HepG2 (cell line): Measurements from ENCODE around the gene ZNF782. TPM values are rescaled to one million over a fixed set of nuclear protein-coding genes. Genes with fewer than 3 reads are reported as not detected.

Experiments used
- ATAC-seq: fragments of 200-7000 bp; cut with Tn5 transposase; 3 replicates; pipeline ENCODE4 v1.9.1; 2020; ENCODE audit warnings: mild to moderate bottlenecking, moderate library complexity
- BruUV-seq: library from RNA; stranded (reverse); fragments of 400-500 nt; replicated peaks from 2 replicates; lab custom pipeline; 2021; lab: Mats Ljungman, UMichigan
- CTCF ChIA-PET: fragments of 300-600 bp; formaldehyde crosslinking; extraction: SDS; loops from one replicate; lab custom pipeline; 2021; ENCODE audit warnings: low total read pairs, inconsistent platforms, low intra/inter-chr PET ratio; lab: Yijun Ruan, JAX
- POLR2A ChIA-PET: fragments of 350-600 bp; sonication (Branson Sonifier 250); formaldehyde crosslinking; loops from one replicate; lab custom pipeline; 2020; ENCODE audit warnings: antibody characterized with exemption, inconsistent platforms; lab: Yijun Ruan, JAX
- DNase-seq: peaks from one replicate; pipeline ENCODE4 v3.0.0-alpha.2; 2015; ENCODE audit warnings: low spot score
- FAIRE-seq: peaks from 3 replicates; lab custom pipeline; 2011; peaks lifted over from hg19 to GRCh38; lab: Jason Lieb, UNC
- H2AFZ ChIP-seq: one replicate; pipeline ENCODE4 v1.6.1; 2011; ENCODE audit warnings: low read length, inconsistent platforms
- H3K27ac ChIP-seq: fragments of 300-600 bp; 3 replicates; pipeline ENCODE4 v1.8.0; 2011; ENCODE audit warnings: mixed run types, mild to moderate bottlenecking, mixed read lengths, low read length, inconsistent platforms; ENCODE audit not compliant: insufficient read depth; ENCODE audit errors: extremely low read length
- H3K27me3 ChIP-seq, 2 experiments: fragments of 200-600 bp in 1 of 2; 2 replicates in 1 of 2; 3 replicates in 1 of 2; pipeline versions ENCODE4 v1.6.0 to v1.8.0; 2011; ENCODE audit warnings: low read length in 2 of 2, mild to moderate bottlenecking in 2 of 2, moderate library complexity in 2 of 2, inconsistent platforms in 1 of 2; ENCODE audit not compliant: insufficient read depth in 2 of 2, control insufficient read depth in 1 of 2
- H3K36me3 ChIP-seq, 2 experiments: fragments of 200-600 bp in 1 of 2; replicated peaks in 1 of 2; 2 replicates in 1 of 2; 3 replicates in 1 of 2; pipeline versions ENCODE4 v1.5.1 to v1.8.0; 2011; ENCODE audit warnings: low read length in 2 of 2, inconsistent platforms in 1 of 2; ENCODE audit not compliant: insufficient read depth in 2 of 2, control insufficient read depth in 1 of 2
- H3K4me1 ChIP-seq: 2 replicates; pipeline ENCODE4 v1.5.1; 2012; ENCODE audit warnings: low read length, inconsistent platforms; ENCODE audit not compliant: insufficient read depth
- H3K4me2 ChIP-seq: 2 replicates; pipeline ENCODE4 v1.6.0; 2011; ENCODE audit warnings: low read depth, low read length, inconsistent platforms
- H3K4me3 ChIP-seq, 3 experiments: fragments of 200-600 bp in 1 of 3; sonication (generic), shearing (Covaris generic) in 1 of 3; replicated peaks in 1 of 3; 2 replicates each; pipeline ENCODE4 v1.5.1; 2011 to 2016; ENCODE audit warnings: low read length in 3 of 3, inconsistent platforms in 2 of 3, low read depth in 2 of 3, mild to moderate bottlenecking in 2 of 3, control low read depth in 1 of 3, mixed read lengths in 1 of 3; ENCODE audit not compliant: insufficient read depth in 1 of 3
- H3K79me2 ChIP-seq: one replicate; pipeline ENCODE4 v1.6.1; 2011; ENCODE audit warnings: low read length, inconsistent platforms; ENCODE audit not compliant: insufficient read depth
- H3K9ac ChIP-seq: 2 replicates; pipeline ENCODE4 v1.6.0; 2011; ENCODE audit warnings: mild to moderate bottlenecking, low read depth, low read length, inconsistent platforms; ENCODE audit not compliant: insufficient read depth
- H3K9me3 ChIP-seq: 2 replicates; pipeline ENCODE4 v1.5.1; 2012; ENCODE audit warnings: mild to moderate bottlenecking, low read length
- H4K20me1 ChIP-seq: 2 replicates; pipeline ENCODE4 v1.6.0; 2011; ENCODE audit warnings: inconsistent platforms, mild to moderate bottlenecking, low read length, moderate library complexity; ENCODE audit not compliant: insufficient read depth
- E2F2 ChIP-seq: sonication (generic); formaldehyde crosslinking; IDR thresholded peaks from 2 replicates; pipeline ENCODE4 v1.4.0; 2020; ENCODE audit warnings: missing genetic modification reagents, borderline replicate concordance
- FOXK1 ChIP-seq: sonication (generic); formaldehyde crosslinking; IDR thresholded peaks from 2 replicates; pipeline ENCODE4 v1.4.0; 2020; ENCODE audit warnings: low read depth, missing genetic modification reagents, borderline replicate concordance
- KLF16 ChIP-seq, 2 experiments: sonication (generic) in 1 of 2; formaldehyde crosslinking in 1 of 2; IDR thresholded peaks; 2 replicates each; pipeline versions ENCODE4 v1.6.1 to v1.8.0; 2016 to 2023; ENCODE audit warnings: missing genetic modification reagents in 2 of 2, missing compliant biosample characterization in 1 of 2
- PLRG1 ChIP-seq: fragments of 450-650 bp; conservative IDR thresholded peaks from 2 replicates; pipeline ENCODE4 v1.6.1; 2016
- ZGPAT ChIP-seq: IDR thresholded peaks from 2 replicates; pipeline ENCODE4 v1.6.1; 2016; ENCODE audit warnings: mild to moderate bottlenecking
- ZNF646 ChIP-seq: sonication (generic); formaldehyde crosslinking; IDR thresholded peaks from 2 replicates; pipeline ENCODE4 v1.9.0; 2021; ENCODE audit warnings: mild to moderate bottlenecking, missing genetic modification reagents
- WGBS: methylation state at CpG from one replicate; pipeline ENCODE4 v1.1.6; 2017; ENCODE audit warnings: low lambda C conversion rate; 5-methylcytosine and 5-hydroxymethylcytosine counted together
- in situ Hi-C: cut with HindIII; loops from 2 replicates; pipeline ENCODE4 v1.10.0; 2017; ENCODE audit warnings: low pct_unique_long_range_greater_than_20kb; ENCODE audit not compliant: extremely low pct_ligation_motif_present
- intact Hi-C: fragments of 100-400 bp; cut with micrococcal nuclease; formaldehyde crosslinking; loops from one replicate; pipeline ENCODE4 v1.10.0; 2022; ENCODE audit not compliant: unreplicated experiment
- polyA plus RNA-seq, 8 experiments: library from polyadenylated mRNA; depleted of rRNA in 3 of 8; stranded (reverse) in 7 of 8; unstranded in 1 of 8; fragments of >200 nt; fragmentation: Illumina TruSeq in 4 of 8; extraction: Trizol in 4 of 8; gene quantifications; 2 replicates each; pipeline versions ENCODE4 v1.2.1 to v1.2.3, GENCODE V29; 2011 to 2016; ENCODE audit warnings: low read depth in 4 of 8, missing spikeins in 1 of 8, mixed read lengths in 1 of 8; ENCODE audit not compliant: insufficient read depth in 1 of 8
- total RNA-seq, 5 experiments: library from RNA; depleted of rRNA; stranded (reverse); fragments of >200 nt; fragmentation: Illumina TruSeq; extraction: Trizol; gene quantifications; 2 replicates each; pipeline ENCODE4 v1.2.3, GENCODE V29; 2016; ENCODE audit warnings: low read depth in 1 of 5
- TF ChIP-seq, protein P1 (sequence below): sonication (generic); formaldehyde crosslinking; IDR thresholded peaks from 2 replicates; pipeline ENCODE4 v1.8.0; 2022; ENCODE audit warnings: missing genetic modification reagents, mild to moderate bottlenecking, moderate library complexity, borderline replicate concordance

ZNF782 gene
- total and polyA plus RNA-seq, 2 of the 13 experiments (the other 11 are each of a cell fraction or from before 2014, with no cell fraction given) = 1.4 to 4.9 TPM

- no TSS peak for BruUV-seq
- Histone ChIP-seq H3K9ac (no peak overlapping the region), H2AFZ (no peak overlapping the region), H3K4me3 (no peak overlapping the region), H4K20me1 (no peaks in the 10 kb centered on the region), H3K79me2 (no peaks in the 10 kb centered on the region), H3K4me2 (no peak overlapping the region), H3K9me3 (no peaks in the 10 kb centered on the region), H3K4me1 (peaks cover 18% of the 10 kb centered on the region), H3K36me3 (no peaks in the 10 kb centered on the region), H3K27me3 (no peaks in the 10 kb centered on the region; a peak in 1 of 5 replicates), H3K27ac (no peak overlapping the region)
- TF ChIP-seq ZNF646 (CRISPR knock-in tag) (no peak), ZGPAT (no peak), FOXK1 (CRISPR knock-in tag) (no peak), PLRG1 (no peak), KLF16 (CRISPR knock-in tag; IDR thresholded peaks at IDR 0.05) (no peak), E2F2 (CRISPR knock-in tag) (no peak)
- TF ChIP-seq, protein P1, sequence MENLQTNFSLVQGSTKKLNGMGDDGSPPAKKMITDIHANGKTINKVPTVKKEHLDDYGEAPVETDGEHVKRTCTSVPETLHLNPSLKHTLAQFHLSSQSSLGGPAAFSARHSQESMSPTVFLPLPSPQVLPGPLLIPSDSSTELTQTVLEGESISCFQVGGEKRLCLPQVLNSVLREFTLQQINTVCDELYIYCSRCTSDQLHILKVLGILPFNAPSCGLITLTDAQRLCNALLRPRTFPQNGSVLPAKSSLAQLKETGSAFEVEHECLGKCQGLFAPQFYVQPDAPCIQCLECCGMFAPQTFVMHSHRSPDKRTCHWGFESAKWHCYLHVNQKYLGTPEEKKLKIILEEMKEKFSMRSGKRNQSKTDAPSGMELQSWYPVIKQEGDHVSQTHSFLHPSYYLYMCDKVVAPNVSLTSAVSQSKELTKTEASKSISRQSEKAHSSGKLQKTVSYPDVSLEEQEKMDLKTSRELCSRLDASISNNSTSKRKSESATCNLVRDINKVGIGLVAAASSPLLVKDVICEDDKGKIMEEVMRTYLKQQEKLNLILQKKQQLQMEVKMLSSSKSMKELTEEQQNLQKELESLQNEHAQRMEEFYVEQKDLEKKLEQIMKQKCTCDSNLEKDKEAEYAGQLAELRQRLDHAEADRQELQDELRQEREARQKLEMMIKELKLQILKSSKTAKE (CRISPR knock-in tag) = no peak
- WGBS = 96% methylated on average over 33 of the region's 43 CpGs
- no peak for ATAC-seq
- in situ Hi-C loops = no loop called here
- no peak for DNase-seq
- no peak for FAIRE-seq
- ChIA-PET CTCF (no interaction called here), POLR2A (no interaction called here)
- intact Hi-C loops = loop anchor here (5.0 kb wide), 1 partner anchor 230 kb away; no protein-coding TSS in a partner anchor
These were observed 23.0 kb upstream of the ZNF782 start for GRCh38 chr9:96877269-96877668.
